A549 (cell line): ENCODE data around the gene MYO1E.

Experiments used
- CBX8 ChIP-seq: fragments of 200-600 bp; sonication (generic); IDR thresholded peaks from 2 replicates; pipeline ENCODE4 v1.6.1; 2016
- CHD4 ChIP-seq: fragments of 200-600 bp; sonication (generic); IDR thresholded peaks from 2 replicates; pipeline ENCODE4 v1.6.1; 2016; ENCODE audit warnings: antibody characterized with exemption, mild to moderate bottlenecking, borderline replicate concordance
- POLR2A ChIP-seq: IDR thresholded peaks from 2 replicates; pipeline ENCODE4 v1.6.1; 2012; ENCODE audit warnings: mild to moderate bottlenecking, low read length
- TP53 ChIP-seq: fragments of 250-450 bp; sonication (Bioruptor Pico); IDR thresholded peaks from 2 replicates; pipeline ENCODE4 v1.5.0; 2021; ENCODE audit warnings: mild to moderate bottlenecking, moderate library complexity
- TF ChIP-seq, protein P1 (sequence below): fragments of 250-450 bp; sonication (Bioruptor Pico); IDR thresholded peaks from 2 replicates; pipeline ENCODE4 v1.5.0; 2021; ENCODE audit warnings: mild to moderate bottlenecking, moderate library complexity, borderline replicate concordance
- TF ChIP-seq, protein P2 (sequence below): fragments of >200 bp; sonication (Bioruptor Twin); formaldehyde crosslinking; IDR thresholded peaks from 3 replicates; pipeline ENCODE4 v1.5.1; 2016

DNA sequence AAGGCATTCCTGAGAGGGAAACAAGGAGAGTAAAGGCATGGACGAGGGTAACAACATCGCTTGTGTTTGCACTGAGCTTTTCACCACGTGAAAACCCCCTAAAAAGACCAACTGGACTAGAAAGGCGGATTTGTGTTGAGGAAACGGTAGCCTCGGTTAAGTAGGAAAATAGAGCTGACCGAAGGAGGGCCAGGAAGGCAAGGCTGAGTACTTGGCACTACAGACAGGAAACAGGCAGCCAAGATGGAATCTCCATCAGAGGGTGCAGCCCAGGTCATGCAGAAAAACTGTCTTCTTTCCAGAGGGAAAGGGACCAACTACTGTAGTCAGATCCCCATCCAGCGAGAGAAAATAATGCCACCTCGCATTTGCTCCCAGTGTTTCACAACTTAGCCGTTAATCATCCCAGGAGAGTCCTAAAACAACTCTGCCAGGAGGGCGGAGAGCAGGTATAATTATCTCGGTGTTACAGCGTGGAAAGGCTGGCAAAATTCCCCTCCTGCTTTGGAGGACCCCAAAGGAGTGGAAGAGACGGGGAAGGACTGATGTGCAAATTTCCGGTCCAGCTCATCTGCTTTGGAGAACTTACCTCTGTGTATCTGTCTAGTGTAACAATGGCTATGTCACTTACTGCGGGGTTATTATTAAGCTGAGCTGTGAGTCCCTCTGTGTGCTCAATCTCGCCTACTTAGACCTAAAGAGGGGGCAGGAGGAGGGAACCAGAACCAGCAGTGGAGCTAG is 77.2 kb downstream of the MYO1E start:
- TF ChIP-seq POLR2A, result no peak
- TF ChIP-seq, protein P1, sequence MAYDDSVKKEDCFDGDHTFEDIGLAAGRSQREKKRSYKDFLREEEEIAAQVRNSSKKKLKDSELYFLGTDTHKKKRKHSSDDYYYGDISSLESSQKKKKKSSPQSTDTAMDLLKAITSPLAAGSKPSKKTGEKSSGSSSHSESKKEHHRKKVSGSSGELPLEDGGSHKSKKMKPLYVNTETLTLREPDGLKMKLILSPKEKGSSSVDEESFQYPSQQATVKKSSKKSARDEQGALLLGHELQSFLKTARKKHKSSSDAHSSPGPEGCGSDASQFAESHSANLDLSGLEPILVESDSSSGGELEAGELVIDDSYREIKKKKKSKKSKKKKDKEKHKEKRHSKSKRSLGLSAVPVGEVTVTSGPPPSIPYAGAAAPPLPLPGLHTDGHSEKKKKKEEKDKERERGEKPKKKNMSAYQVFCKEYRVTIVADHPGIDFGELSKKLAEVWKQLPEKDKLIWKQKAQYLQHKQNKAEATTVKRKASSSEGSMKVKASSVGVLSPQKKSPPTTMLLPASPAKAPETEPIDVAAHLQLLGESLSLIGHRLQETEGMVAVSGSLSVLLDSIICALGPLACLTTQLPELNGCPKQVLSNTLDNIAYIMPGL (CRISPR knock-in tag), result no peak
- TF ChIP-seq, protein P2, sequence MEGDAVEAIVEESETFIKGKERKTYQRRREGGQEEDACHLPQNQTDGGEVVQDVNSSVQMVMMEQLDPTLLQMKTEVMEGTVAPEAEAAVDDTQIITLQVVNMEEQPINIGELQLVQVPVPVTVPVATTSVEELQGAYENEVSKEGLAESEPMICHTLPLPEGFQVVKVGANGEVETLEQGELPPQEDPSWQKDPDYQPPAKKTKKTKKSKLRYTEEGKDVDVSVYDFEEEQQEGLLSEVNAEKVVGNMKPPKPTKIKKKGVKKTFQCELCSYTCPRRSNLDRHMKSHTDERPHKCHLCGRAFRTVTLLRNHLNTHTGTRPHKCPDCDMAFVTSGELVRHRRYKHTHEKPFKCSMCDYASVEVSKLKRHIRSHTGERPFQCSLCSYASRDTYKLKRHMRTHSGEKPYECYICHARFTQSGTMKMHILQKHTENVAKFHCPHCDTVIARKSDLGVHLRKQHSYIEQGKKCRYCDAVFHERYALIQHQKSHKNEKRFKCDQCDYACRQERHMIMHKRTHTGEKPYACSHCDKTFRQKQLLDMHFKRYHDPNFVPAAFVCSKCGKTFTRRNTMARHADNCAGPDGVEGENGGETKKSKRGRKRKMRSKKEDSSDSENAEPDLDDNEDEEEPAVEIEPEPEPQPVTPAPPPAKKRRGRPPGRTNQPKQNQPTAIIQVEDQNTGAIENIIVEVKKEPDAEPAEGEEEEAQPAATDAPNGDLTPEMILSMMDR, result no peak
- TF ChIP-seq TP53 (CRISPR knock-in tag), result no peak
- TF ChIP-seq CHD4, result no peak
- TF ChIP-seq CBX8, result no peak
